ENCODE results near the gene PADI2. TPM values are rescaled to one million over a fixed set of nuclear protein-coding genes. Genes with fewer than 3 reads are reported as not detected.

PADI2 gene
- total RNA-seq, 1 experiment from 2014 or later: 27.7 TPM

DNA sequence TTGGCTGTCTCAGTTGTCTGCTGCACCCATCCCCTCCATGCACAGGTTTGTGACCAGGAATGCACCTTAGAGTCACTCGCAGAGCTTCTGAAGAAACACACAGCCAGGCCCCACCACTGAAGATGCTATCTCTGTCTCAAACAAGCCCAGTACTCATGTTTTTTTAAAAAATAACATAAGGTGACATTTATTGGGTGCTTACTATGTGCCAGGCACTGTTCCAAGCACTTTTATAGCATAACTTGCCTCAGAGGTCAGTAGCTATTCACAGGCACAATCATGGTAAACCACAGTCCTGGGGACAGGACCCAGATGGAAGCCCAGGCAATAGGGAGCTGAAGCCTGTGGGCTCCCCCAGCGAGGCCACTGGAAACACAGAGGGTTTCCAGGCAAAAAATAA is 98.7 kb downstream of the PADI2 start:
- H3K27me3 ChIP-seq (replicated peaks; ENCODE audit: insufficient read depth, low read depth, low read length, poor library complexity): no peaks in the 10 kb centered on the region
- H3K36me3 ChIP-seq (ENCODE audit: insufficient read depth, low read length, poor library complexity, severe bottlenecking): peaks cover 72% of the 10 kb centered on the region
- DNase-seq (ENCODE audit: low spot score): no peak
- TF ChIP-seq, protein P1, sequence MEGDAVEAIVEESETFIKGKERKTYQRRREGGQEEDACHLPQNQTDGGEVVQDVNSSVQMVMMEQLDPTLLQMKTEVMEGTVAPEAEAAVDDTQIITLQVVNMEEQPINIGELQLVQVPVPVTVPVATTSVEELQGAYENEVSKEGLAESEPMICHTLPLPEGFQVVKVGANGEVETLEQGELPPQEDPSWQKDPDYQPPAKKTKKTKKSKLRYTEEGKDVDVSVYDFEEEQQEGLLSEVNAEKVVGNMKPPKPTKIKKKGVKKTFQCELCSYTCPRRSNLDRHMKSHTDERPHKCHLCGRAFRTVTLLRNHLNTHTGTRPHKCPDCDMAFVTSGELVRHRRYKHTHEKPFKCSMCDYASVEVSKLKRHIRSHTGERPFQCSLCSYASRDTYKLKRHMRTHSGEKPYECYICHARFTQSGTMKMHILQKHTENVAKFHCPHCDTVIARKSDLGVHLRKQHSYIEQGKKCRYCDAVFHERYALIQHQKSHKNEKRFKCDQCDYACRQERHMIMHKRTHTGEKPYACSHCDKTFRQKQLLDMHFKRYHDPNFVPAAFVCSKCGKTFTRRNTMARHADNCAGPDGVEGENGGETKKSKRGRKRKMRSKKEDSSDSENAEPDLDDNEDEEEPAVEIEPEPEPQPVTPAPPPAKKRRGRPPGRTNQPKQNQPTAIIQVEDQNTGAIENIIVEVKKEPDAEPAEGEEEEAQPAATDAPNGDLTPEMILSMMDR (conservative IDR thresholded peaks at IDR 0.05; ENCODE audit: low read depth, low read length): no peak
- TF ChIP-seq EZH2 (IDR thresholded peaks at IDR 0.05; ENCODE audit: borderline replicate concordance, low read depth, low read length, poor library complexity, severe bottlenecking): no peak
- H3K9me3 ChIP-seq (ENCODE audit: low read depth, low read length, poor library complexity, severe bottlenecking): no peaks in the 10 kb centered on the region
- H3K4me3 ChIP-seq (ENCODE audit: low read depth, low read length, poor library complexity, severe bottlenecking): no peak overlapping the region
- CTCF ChIA-PET: no interaction called here
- H3K27ac ChIP-seq (ENCODE audit: low read depth, low read length, poor library complexity, severe bottlenecking): no peak overlapping the region
- intact Hi-C loops (cut with micrococcal nuclease; ENCODE audit: unreplicated experiment): no loop called here
- no TSS peak for BruUV-seq (replicated peaks)
- no peaks in the 10 kb centered on the region for H3K4me1 ChIP-seq (ENCODE audit: insufficient read depth, low read length, poor library complexity, severe bottlenecking)
- POLR2A ChIA-PET (ENCODE audit: low non-redundant PET): no interaction called here

DNA sequence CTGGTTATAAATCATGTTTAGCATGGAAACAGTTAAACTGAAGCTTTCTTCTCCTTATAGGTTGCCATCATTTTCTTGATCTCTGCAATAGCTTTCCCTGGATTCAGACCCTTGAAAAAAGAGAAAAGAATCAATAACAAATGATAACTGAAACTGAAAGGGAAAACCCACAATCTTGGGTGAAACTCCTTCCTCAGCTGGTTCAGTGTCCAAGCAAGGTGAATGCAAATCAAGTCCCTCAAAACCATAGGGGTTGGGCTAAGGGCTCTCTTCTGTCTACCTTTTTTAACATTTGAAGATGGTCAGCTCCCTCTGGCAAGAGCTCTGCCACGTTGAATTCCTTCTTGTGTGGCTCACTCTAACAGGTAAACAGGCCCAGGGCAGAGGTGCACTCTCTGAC is 100.4 kb downstream of the PADI2 start:
- intact Hi-C loops (cut with micrococcal nuclease; ENCODE audit: unreplicated experiment): no loop called here
- CTCF ChIA-PET: no interaction called here
- POLR2A ChIA-PET (ENCODE audit: low non-redundant PET): no interaction called here

DNA sequence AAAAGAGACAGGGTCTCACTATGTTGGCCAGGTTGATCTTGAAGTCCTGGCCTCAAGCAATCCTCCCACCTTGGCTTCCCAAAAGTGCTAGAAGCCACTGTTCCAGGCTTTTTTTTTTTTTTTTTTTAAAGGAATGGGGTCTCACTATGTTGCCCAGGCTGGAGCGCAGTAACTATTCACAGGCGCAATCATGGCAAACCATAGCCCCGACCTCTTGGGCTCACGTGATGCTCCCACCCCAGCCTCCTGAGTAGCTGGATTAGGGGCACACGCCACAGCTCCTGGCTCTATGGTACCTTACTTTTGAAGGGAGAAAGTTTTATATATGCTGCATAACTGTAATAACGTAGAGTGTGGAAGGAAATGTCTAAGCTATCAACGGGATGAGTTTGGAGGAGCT is 101.8 kb downstream of the PADI2 start:
- peaks cover 42% of the 10 kb centered on the region for H3K36me3 ChIP-seq (ENCODE audit: insufficient read depth, low read length, poor library complexity, severe bottlenecking)
- ChIA-PET POLR2A (ENCODE audit: low non-redundant PET) (no interaction called here), CTCF (no interaction called here)
- no peaks in the 10 kb centered on the region for H3K9me3 ChIP-seq (ENCODE audit: low read depth, low read length, poor library complexity, severe bottlenecking)
- no peaks in the 10 kb centered on the region for H3K27me3 ChIP-seq (replicated peaks; ENCODE audit: insufficient read depth, low read depth, low read length, poor library complexity)
- intact Hi-C loops (cut with micrococcal nuclease; ENCODE audit: unreplicated experiment): no loop called here
- DNase-seq (ENCODE audit: low spot score): no peak
- no peaks in the 10 kb centered on the region for H3K4me1 ChIP-seq (ENCODE audit: insufficient read depth, low read length, poor library complexity, severe bottlenecking)
- H3K27ac ChIP-seq (ENCODE audit: low read depth, low read length, poor library complexity, severe bottlenecking): no peak overlapping the region
- H3K4me3 ChIP-seq (ENCODE audit: low read depth, low read length, poor library complexity, severe bottlenecking): no peak overlapping the region
- BruUV-seq (replicated peaks): no TSS peak
- TF ChIP-seq, protein P1 (conservative IDR thresholded peaks at IDR 0.05; ENCODE audit: low read depth, low read length): no peak
- TF ChIP-seq EZH2 (IDR thresholded peaks at IDR 0.05; ENCODE audit: borderline replicate concordance, low read depth, low read length, poor library complexity, severe bottlenecking): no peak

More for the DNA sequence above, 100.4 kb downstream of the PADI2 start:
- Histone ChIP-seq H3K27ac (ENCODE audit: low read depth, low read length, poor library complexity, severe bottlenecking) (no peak overlapping the region), H3K36me3 (ENCODE audit: insufficient read depth, low read length, poor library complexity, severe bottlenecking) (peaks cover 56% of the 10 kb centered on the region), H3K9me3 (ENCODE audit: low read depth, low read length, poor library complexity, severe bottlenecking) (no peaks in the 10 kb centered on the region), H3K27me3 (replicated peaks; ENCODE audit: insufficient read depth, low read depth, low read length, poor library complexity) (no peaks in the 10 kb centered on the region), H3K4me1 (ENCODE audit: insufficient read depth, low read length, poor library complexity, severe bottlenecking) (no peaks in the 10 kb centered on the region), H3K4me3 (ENCODE audit: low read depth, low read length, poor library complexity, severe bottlenecking) (no peak overlapping the region)
- TF ChIP-seq, protein P1 (conservative IDR thresholded peaks at IDR 0.05; ENCODE audit: low read depth, low read length): no peak
- no peak for TF ChIP-seq EZH2 (IDR thresholded peaks at IDR 0.05; ENCODE audit: borderline replicate concordance, low read depth, low read length, poor library complexity, severe bottlenecking)
- no TSS peak for BruUV-seq (replicated peaks)
- DNase-seq (ENCODE audit: low spot score): no peak

Other genes with a start within 250 kb of the PADI2 start
- gene RNU1-2, start 223.5 kb downstream of the PADI2 start, total RNA-seq (2021): 1,866 and 1,908 TPM in 2 replicates
- 30.2 and 33.2 TPM in 2 replicates for gene CROCC, start 197.5 kb downstream of the PADI2 start, total RNA-seq (2021)
- 27.2 and 44.7 TPM in 2 replicates for gene MFAP2, start 138.8 kb downstream of the PADI2 start, total RNA-seq (2021)
- 50.9 and 55.6 TPM in 2 replicates for gene ATP13A2, start 107.5 kb downstream of the PADI2 start, total RNA-seq (2021)
- gene SDHB, start 65.4 kb downstream of the PADI2 start, total RNA-seq (2021): 207 and 208 TPM in 2 replicates
- gene PADI1, start 85.7 kb upstream of the PADI2 start, total RNA-seq (2021): 0.56 and 0.72 TPM in 2 replicates
- 0.26 and 0.39 TPM in 2 replicates for gene PADI3, start 129.6 kb upstream of the PADI2 start, total RNA-seq (2021)
- not detected in 2 replicates for gene PADI4, start 188.7 kb upstream of the PADI2 start, total RNA-seq (2021)